ENCODE results near the gene RASSF10. TPM values are rescaled to one million over a fixed set of nuclear protein-coding genes. Genes with fewer than 3 reads are reported as not detected.

RASSF10 gene
- total and polyA plus RNA-seq, 2 experiments from 2014 or later, result 8.2 TPM; not detected in 1

DNA sequence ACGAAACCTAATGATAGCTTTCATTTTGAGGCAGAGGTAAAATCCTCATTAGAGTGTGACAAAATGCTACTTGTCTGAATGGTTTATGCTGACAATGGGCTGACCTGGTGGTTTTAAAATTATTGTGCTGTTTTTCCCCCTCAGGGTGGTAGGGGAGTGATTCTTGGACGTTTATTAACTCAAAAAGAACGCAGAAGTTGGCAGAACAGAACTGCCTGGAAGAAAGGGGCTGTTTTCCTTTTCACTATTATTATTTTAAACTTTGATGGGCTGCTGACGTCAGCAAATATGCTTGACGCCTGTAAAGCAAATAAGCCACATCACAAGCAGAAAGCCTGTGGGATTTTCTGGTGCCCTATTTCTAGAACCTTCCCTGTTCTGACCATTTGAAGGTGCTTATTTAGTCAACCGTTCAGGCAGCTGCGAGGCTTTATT is 4.0 kb downstream of the RASSF10 start:
- Histone ChIP-seq H3K36me3 (no peaks in the 10 kb centered on the region), H3K9me3 (ENCODE audit: low read depth) (no peaks in the 10 kb centered on the region), H3K4me1 (ENCODE audit: low read depth) (peaks cover 42% of the 10 kb centered on the region), H3K27ac (no peak overlapping the region), H3K4me3 (no peak overlapping the region), H3K27me3 (peaks cover 21% of the 10 kb centered on the region)
- DNase-seq (ENCODE audit: low read depth in 1 of 2, low spot score in 1 of 2), result peak in 1 of 2 donors; percentile 7
- no peak for TF ChIP-seq CTCF (IDR thresholded peaks at IDR 0.05; ENCODE audit: low read depth, low read length)

- Histone ChIP-seq H3K4me1 (ENCODE audit: low read depth) (peaks cover 42% of the 10 kb centered on the region), H3K9me3 (ENCODE audit: low read depth) (no peaks in the 10 kb centered on the region), H3K27ac (no peak overlapping the region), H3K4me3 (no peak overlapping the region), H3K27me3 (peaks cover 1% of the 10 kb centered on the region), H3K36me3 (no peaks in the 10 kb centered on the region)
- no peak for TF ChIP-seq CTCF (IDR thresholded peaks at IDR 0.05; ENCODE audit: low read depth, low read length)
- peak in 1 of 2 donors; percentile 28 for DNase-seq (ENCODE audit: low read depth in 1 of 2, low spot score in 1 of 2)
Measured at GRCh38 chr11:13015753-13016152, 6.6 kb downstream of the RASSF10 start.

DNA sequence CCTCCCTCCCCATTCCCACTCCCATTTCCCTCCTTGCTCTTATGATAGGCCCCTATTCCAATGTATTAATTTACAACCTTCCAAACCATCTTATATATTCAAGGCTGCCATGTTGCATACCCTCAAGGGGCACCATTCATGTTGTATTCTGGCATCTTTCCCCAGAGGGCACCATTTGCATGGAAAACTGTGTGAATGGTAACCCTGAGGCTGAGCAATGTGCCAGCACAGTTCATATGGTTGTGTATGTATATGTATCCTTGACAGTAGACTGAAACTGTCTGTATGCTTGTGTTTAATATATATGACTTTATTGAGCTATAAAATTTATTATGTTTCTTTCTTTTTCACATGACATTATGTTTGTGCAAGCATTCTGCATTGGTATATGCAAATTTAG is 7.3 kb downstream of the RASSF10 start:
- Histone ChIP-seq H3K4me3 (no peak overlapping the region), H3K36me3 (no peaks in the 10 kb centered on the region), H3K9me3 (ENCODE audit: low read depth) (no peaks in the 10 kb centered on the region), H3K27ac (no peak overlapping the region), H3K27me3 (no peaks in the 10 kb centered on the region), H3K4me1 (ENCODE audit: low read depth) (peaks cover 38% of the 10 kb centered on the region)
- TF ChIP-seq CTCF (IDR thresholded peaks at IDR 0.05; ENCODE audit: low read depth, low read length), result no peak
- no peak for DNase-seq (ENCODE audit: low read depth in 1 of 2, low spot score in 1 of 2)

- peaks cover 14% of the 10 kb centered on the region for H3K4me1 ChIP-seq (ENCODE audit: low read depth)
- H3K9me3 ChIP-seq (ENCODE audit: low read depth), result no peaks in the 10 kb centered on the region
- TF ChIP-seq CTCF (IDR thresholded peaks at IDR 0.05; ENCODE audit: low read depth, low read length), result no peak
- H3K27me3 ChIP-seq, result no peaks in the 10 kb centered on the region
- H3K36me3 ChIP-seq, result no peaks in the 10 kb centered on the region
- H3K27ac ChIP-seq, result no peak overlapping the region
- no peak for DNase-seq (ENCODE audit: low read depth in 1 of 2, low spot score in 1 of 2)
- no peak overlapping the region for H3K4me3 ChIP-seq
Measured at GRCh38 chr11:13019313-13019712, 10.2 kb downstream of the RASSF10 start.

GRCh38 chr11:13023423-13023822 is 14.3 kb downstream of the RASSF10 start:
- H3K27ac ChIP-seq, result no peak overlapping the region
- H3K4me1 ChIP-seq (ENCODE audit: low read depth), result no peaks in the 10 kb centered on the region
- no peaks in the 10 kb centered on the region for H3K36me3 ChIP-seq
- DNase-seq (ENCODE audit: low read depth in 1 of 2, low spot score in 1 of 2), result no peak
- H3K9me3 ChIP-seq (ENCODE audit: low read depth), result no peaks in the 10 kb centered on the region
- H3K27me3 ChIP-seq, result peaks cover 4% of the 10 kb centered on the region
- no peak for TF ChIP-seq CTCF (IDR thresholded peaks at IDR 0.05; ENCODE audit: low read depth, low read length)
- H3K4me3 ChIP-seq, result no peak overlapping the region

- no peak for DNase-seq (ENCODE audit: low read depth in 1 of 2, low spot score in 1 of 2)
- Histone ChIP-seq H3K9me3 (ENCODE audit: low read depth) (no peaks in the 10 kb centered on the region), H3K4me1 (ENCODE audit: low read depth) (no peaks in the 10 kb centered on the region), H3K27me3 (peaks cover 4% of the 10 kb centered on the region), H3K36me3 (no peaks in the 10 kb centered on the region), H3K4me3 (no peak overlapping the region), H3K27ac (no peak overlapping the region)
- no peak for TF ChIP-seq CTCF (IDR thresholded peaks at IDR 0.05; ENCODE audit: low read depth, low read length)
Measured at GRCh38 chr11:13026722-13027121, 17.6 kb downstream of the RASSF10 start.

Measured in cardiac muscle cell (in vitro differentiated cells and primary cell).